Stimulated activated CD4-positive, alpha-beta T cell treated with anti-CD3 and anti-CD28 coated beads, TNF-alpha, amount 100 ng/mL, for 24 hours (primary cell): ENCODE results near the gene GPC5.

Experiments used
- DNase-seq, 3 experiments: peaks; one replicate each; pipeline ENCODE4 v3.0.0-alpha.2; 2020; ENCODE audit warnings: low read depth in 3 of 3

GPC5 gene

DNA sequence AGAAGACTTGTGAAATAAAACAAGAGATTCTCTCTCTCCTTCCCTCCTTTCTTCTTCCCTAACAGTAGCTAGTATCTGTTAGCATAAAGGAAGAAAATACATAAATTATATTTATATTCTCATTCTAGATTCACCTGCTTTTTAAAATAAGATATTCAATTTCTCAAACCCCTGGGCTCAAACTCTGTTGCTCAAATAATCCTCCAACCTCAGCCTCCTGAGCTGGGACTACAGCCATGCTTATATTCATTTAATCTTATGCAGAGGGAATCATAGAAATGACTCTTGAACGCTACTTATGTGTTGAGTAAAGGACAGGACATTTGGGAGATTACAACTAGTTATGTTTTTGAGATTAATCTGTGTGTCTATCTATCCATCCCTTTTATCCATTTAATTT, 56.2 kb downstream of the GPC5 start:
- DNase-seq: no peak

- DNase-seq: no peak
These were observed 58.4 kb downstream of the GPC5 start for GRCh38 chr13:91456837-91457236.

- no peak for DNase-seq
These were observed 61.1 kb downstream of the GPC5 start for GRCh38 chr13:91459485-91459884.

GRCh38 chr13:91464336-91464735, 65.9 kb downstream of the GPC5 start:
- DNase-seq: no peak

DNA sequence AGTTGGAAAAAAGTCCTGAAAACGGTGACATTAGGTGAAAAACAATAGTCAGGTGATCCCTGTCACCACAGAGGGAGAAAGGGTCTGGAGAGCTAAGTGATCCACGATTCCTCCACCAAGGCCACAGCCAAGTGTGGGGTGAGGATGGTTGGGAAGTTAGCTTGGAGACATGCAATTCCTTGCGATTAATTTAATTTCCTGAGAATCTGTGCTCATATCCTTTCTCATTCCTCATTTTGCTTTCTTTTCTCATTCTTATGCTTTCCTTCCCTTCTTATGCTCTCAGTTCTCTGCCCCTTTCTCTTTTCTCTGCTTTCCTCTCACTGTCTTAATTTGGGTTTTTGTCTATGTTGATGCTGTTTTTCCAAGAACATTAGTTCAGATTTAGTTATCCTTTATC, 68.8 kb downstream of the GPC5 start:
- no peak for DNase-seq

GRCh38 chr13:91468301-91468700, 69.9 kb downstream of the GPC5 start:
- DNase-seq: no peak

- no peak for DNase-seq
These were observed 71.7 kb downstream of the GPC5 start for GRCh38 chr13:91470084-91470621.

DNA sequence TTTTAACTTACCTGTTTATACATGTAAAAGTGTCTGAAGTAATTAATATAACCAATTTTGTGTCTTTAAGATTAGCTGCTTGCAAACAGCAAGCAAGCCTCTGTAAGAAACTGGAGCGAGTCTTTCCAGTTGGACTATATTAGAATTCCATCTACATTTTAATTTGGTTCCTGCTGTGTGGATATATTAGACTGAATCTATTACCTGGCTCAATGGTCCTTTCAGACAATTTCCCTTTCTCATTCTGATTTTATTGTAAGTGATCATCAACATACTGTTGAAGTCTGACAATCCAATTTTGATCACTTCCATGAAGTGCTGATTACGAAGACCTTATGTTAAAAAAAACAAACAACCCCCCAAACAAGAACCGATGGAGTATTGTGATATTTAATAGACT, 72.3 kb downstream of the GPC5 start:
- no peak for DNase-seq

DNA sequence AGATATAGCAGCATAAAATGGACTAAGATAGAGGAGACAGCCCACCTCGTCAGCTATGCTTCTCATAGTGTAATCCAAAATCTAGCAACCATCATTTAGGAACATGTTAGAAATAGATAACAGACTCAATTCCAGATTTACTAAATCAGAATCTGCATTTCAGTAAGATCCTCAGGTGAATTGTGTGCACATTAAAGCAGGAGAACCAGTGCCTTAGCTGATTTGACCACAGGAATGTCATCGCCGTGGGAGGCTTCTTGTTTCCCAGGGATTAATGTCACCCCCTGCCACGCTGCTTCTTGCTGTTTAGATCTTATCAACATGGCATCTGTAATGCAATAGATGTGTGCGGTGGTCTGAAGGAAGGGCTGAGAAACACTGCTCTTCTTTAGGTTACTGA, 84.0 kb downstream of the GPC5 start:
- DNase-seq: no peak

GRCh38 chr13:91491980-91492379, 93.6 kb downstream of the GPC5 start:
- no peak for DNase-seq

- DNase-seq: no peak
These were observed 95.0 kb downstream of the GPC5 start for GRCh38 chr13:91493442-91493841.

GRCh38 chr13:91498298-91498697, 99.9 kb downstream of the GPC5 start:
- DNase-seq: no peak

- no peak for DNase-seq
These were observed 105.8 kb downstream of the GPC5 start for GRCh38 chr13:91504216-91504615.

- DNase-seq: no peak
These were observed 108.3 kb downstream of the GPC5 start for GRCh38 chr13:91506759-91507158.

DNA sequence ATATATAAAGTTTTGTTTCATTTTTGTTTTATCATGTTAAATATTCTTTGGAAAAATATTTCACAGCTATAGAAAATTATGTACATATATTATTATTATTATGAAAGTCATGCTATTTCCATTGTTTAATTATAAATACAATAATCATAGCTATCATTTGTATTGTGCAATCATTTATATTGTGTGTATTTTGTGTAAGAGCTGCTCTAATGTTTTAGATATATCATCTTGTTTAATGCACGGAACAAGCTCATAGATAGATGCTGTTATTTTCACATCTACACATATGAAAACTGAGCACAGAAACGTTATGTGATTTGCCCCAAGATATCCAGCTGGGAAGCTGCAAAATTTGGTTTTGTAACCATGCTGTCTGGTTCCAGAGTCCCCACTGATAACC, 111.6 kb downstream of the GPC5 start:
- DNase-seq: no peak

DNA sequence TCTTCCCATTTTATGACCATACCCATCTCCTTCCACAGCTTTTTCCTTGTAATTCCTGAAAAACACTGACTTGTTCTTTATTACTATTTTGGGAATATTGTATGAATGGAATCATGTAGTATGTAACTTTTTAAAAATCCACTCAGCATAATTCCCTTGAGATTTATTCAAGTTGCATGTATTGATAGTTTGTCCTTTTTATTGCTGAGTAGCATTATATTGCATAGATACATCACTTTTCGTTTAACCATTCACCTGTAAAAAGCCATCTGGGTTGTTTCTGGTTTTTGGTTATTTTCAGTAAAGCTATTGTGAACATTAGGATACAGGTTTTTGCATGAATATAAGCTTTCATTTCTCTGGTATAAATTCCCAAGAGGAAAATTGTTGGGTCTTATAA, 115.4 kb downstream of the GPC5 start:
- no peak for DNase-seq

DNA sequence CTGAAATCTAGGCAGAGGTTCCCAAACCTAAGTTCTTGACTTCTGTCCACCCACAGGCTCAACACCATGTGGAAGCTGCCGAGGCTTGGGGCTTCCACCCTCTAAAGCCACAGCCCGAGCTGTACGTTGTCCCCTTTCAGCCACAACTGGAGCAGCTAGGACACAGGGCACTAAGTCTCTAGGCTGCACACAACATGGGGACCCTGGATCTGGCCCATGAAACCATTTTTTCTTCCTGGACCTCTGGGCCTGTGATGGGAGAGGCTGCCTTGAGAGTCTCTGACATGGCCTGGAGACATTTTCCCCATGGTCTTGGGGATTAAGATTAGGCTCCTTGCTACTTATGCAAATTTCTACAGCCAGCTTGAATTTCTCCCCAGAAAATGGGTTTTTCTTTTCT, 118.4 kb downstream of the GPC5 start:
- no peak for DNase-seq

- DNase-seq: no peak
These were observed 122.5 kb downstream of the GPC5 start for GRCh38 chr13:91520952-91521351.

DNA sequence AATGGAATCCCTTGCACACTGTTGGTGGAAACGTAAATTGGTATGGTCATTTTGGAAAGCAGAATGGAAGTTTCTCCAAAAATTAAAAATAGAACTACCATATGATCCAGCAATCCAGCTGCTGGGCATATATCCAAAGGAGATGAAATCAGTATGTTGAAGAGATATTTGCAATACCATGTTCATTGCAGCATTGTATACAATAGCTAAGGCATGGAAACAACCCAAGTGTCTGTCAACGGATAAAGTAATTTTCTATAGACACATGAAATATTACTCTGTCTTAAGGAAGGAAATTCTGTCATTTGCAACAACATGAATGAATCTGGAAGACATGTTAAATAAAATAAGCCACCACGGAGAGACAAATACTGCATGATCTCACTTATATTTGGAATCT, 124.7 kb downstream of the GPC5 start:
- DNase-seq: no peak

GRCh38 chr13:91526543-91527033, 128.2 kb downstream of the GPC5 start:
- DNase-seq: no peak

GRCh38 chr13:91529739-91530482, 131.5 kb downstream of the GPC5 start:
- DNase-seq: no peak

GRCh38 chr13:91531646-91532045, 133.2 kb downstream of the GPC5 start:
- no peak for DNase-seq

DNA sequence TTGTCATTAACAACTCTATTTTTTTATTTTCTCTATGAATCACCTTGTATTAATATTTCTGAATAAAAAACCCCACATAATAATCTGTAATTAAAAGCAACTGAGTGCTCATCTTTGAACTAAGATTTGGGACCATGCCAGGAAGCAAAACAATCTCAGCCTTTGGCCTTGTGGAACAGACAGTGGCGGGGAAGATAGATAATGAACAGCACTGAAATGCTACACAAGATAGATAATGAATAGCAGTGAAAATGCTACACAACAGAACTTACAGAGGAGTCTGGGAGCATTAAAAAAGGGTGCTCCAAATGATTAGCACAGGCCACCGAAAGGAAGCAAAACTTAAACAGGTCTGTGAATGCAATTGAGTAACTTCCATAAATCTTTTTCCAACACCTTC, 134.9 kb downstream of the GPC5 start:
- DNase-seq: no peak

DNA sequence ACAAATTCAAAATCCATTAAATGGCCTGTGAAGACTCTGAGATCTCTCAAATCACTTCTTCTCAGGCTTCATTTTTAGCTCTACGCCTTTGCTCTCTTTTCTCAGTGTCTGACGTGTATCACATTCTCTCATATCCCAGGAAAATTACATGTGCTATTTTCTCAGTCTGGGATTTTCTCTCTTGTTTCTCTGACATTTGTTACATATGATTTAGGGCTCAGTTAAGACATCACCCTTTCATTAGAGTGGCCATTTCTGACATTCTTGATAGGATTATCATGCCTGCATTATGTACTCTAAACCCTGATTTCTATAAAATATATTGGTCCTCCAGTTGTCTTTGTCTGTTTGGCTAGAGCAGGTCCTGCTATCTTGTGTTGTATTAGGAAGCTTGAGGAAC, 136.6 kb downstream of the GPC5 start:
- DNase-seq: no peak
